AG04449 (cell line): ENCODE measurements around the gene ELAC1.

Source experiments
- CTCF ChIA-PET: fragments of 350-600 bp; formaldehyde crosslinking; extraction: SDS; loops from one replicate; lab custom pipeline; 2021; ENCODE audit warnings: antibody characterized with exemption; lab: Yijun Ruan, JAX
- POLR2A ChIA-PET: fragments of 400-600, 350-600 bp; formaldehyde crosslinking; extraction: SDS; loops from one replicate; lab custom pipeline; 2020; ENCODE audit warnings: antibody characterized with exemption, inconsistent platforms; lab: Yijun Ruan, JAX
- DNase-seq: peaks from one replicate; pipeline ENCODE4 v3.0.0-alpha.2; 2010; ENCODE audit warnings: low read depth, low spot score
- H3K4me3 ChIP-seq: 2 replicates; pipeline ENCODE4 v1.5.1; 2011; ENCODE audit warnings: low read depth, mild to moderate bottlenecking, control low read depth, low read length
- CTCF ChIP-seq: IDR thresholded peaks from one replicate; pipeline ENCODE4 v1.5.1; 2011; ENCODE audit warnings: mild to moderate bottlenecking, moderate library complexity, low read length, control low read depth, inconsistent platforms; ENCODE audit not compliant: insufficient read depth; ENCODE audit errors: missing control alignments

Gene ELAC1

GRCh38 chr18:51009072-51009471 is 41.2 kb downstream of the ELAC1 start:
- no peak overlapping the region for H3K4me3 ChIP-seq
- ChIA-PET CTCF (interaction anchor here (1.6 kb wide), 2 partner anchors 20 to 189 kb away, joined by 4 to 5 read pairs; partner anchors contain the start of gene MRO), POLR2A (interaction anchor here (1.1 kb wide), 1 partner anchor 41 kb away, joined by 3 read pairs; the partner anchor contains the start of gene ELAC1)
- no peak for TF ChIP-seq CTCF
- DNase-seq, result no peak

- CTCF ChIA-PET, result interaction anchor here (1.6 kb wide), 1 partner anchor 19 kb away, joined by 4 read pairs; no protein-coding TSS in a partner anchor
- POLR2A ChIA-PET, result interaction anchor here (1.1 kb wide), 1 partner anchor 43 kb away, joined by 3 read pairs; the partner anchor contains the start of gene ELAC1
- no peak for DNase-seq
- no peak overlapping the region for H3K4me3 ChIP-seq
- TF ChIP-seq CTCF, result no peak
Observed at GRCh38 chr18:51010218-51010617, 42.4 kb downstream of the ELAC1 start.

- H3K4me3 ChIP-seq, result no peak overlapping the region
- DNase-seq, result no peak
- POLR2A ChIA-PET, result no interaction called here
- CTCF ChIA-PET, result interaction anchor here (1.1 kb wide), 1 partner anchor 78 kb away, joined by 3 read pairs; no protein-coding TSS in a partner anchor
- TF ChIP-seq CTCF, result no peak
Observed at GRCh38 chr18:51011709-51012108, 43.9 kb downstream of the ELAC1 start.

GRCh38 chr18:51012441-51012840 is 44.6 kb downstream of the ELAC1 start:
- no peak for DNase-seq
- POLR2A ChIA-PET, result no interaction called here
- no peak for TF ChIP-seq CTCF
- CTCF ChIA-PET, result interaction anchor here (1.1 kb wide), 1 partner anchor 79 kb away, joined by 3 read pairs; no protein-coding TSS in a partner anchor
- H3K4me3 ChIP-seq, result no peak overlapping the region

GRCh38 chr18:51013259-51013658 is 45.4 kb downstream of the ELAC1 start:
- DNase-seq, result no peak
- H3K4me3 ChIP-seq, result no peak overlapping the region
- POLR2A ChIA-PET, result no interaction called here
- TF ChIP-seq CTCF, result no peak
- CTCF ChIA-PET, result no interaction called here

GRCh38 chr18:51017140-51017879 is 49.5 kb downstream of the ELAC1 start:
- H3K4me3 ChIP-seq, result no peak overlapping the region
- ChIA-PET CTCF (interaction anchor here (0.7 to 1.2 kb wide), 2 partner anchors 12 to 34 kb away, joined by 3 read pairs; no protein-coding TSS in a partner anchor), POLR2A (no interaction called here)
- DNase-seq, result no peak
- no peak for TF ChIP-seq CTCF
